Activated naive CD8-positive, alpha-beta T cell treated with anti-CD3 and anti-CD28 coated beads for 36 hours (primary cell): Measurements from ENCODE around the gene NEU4. TPM values are rescaled to one million over a fixed set of nuclear protein-coding genes. Genes with fewer than 3 reads are reported as not detected.
A peak's percentile ranks its signal among the peaks of the same experiment; 100 is the strongest.

Source experiments
- DNase-seq: peaks from one replicate; pipeline ENCODE4 v3.0.0; 2021
- H3K27ac Mint-ChIP-seq: one replicate; pipeline ENCODE4 v1.8.0; 2022; ENCODE audit warnings: mild to moderate bottlenecking, moderate library complexity, mixed read lengths
- H3K27me3 Mint-ChIP-seq: one replicate; pipeline ENCODE4 v1.8.0; 2022; ENCODE audit warnings: mild to moderate bottlenecking, mixed read lengths
- H3K36me3 Mint-ChIP-seq: one replicate; pipeline ENCODE4 v1.8.0; 2021; ENCODE audit warnings: mild to moderate bottlenecking, mixed read lengths
- H3K4me1 Mint-ChIP-seq: one replicate; pipeline ENCODE4 v1.8.0; 2021; ENCODE audit warnings: mixed read lengths
- H3K4me3 Mint-ChIP-seq: one replicate; pipeline ENCODE4 v1.8.0; 2022; ENCODE audit warnings: mild to moderate bottlenecking, moderate library complexity, mixed read lengths
- H3K9me3 Mint-ChIP-seq: one replicate; pipeline ENCODE4 v1.8.0; 2022; ENCODE audit warnings: mixed read lengths
- total RNA-seq, 2 experiments: library from RNA; stranded (reverse); gene quantifications; one replicate each; pipeline ENCODE4 v1.2.3, GENCODE V29; 2021

Gene NEU4
- total RNA-seq, 2 experiments from 2014 or later, result 0.08 to 0.40 TPM

DNA sequence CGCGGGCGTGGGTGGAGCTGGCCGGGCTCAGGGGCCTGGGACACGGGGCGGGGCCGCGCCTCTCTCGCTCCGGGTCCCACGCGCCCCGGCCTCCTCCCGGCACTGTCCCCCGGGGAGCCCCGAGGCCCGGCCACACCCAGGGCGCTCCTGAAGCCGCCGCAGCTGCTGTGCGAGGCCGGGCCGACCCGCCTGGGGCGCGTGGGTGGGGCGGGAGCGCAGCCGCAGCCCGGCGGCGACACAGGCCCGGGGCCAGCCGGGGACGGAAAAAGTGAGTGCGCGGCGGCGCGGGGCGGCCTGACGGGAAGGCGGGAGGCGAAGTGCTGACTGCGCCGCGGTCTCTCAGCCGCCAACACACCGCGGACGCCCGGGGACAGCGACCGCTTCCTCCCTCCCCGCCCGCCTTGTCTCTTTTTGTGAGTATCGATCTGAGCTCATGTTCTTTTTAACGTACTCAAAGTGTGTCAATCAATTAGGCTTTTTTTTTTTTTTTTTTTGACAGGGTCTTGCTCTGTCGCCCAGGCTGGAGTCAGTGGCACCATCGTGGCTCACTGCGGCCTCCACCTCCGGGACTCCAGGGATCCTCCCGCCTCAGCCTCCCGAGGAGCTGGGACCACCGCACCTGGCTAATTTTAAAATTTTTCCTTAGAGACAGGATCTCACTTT, 35.2 kb downstream of the NEU4 start:
- H3K4me3 Mint-ChIP-seq, result peak overlapping the region; percentile 65
- H3K4me1 Mint-ChIP-seq, result peaks cover 35% of the 10 kb centered on the region
- peaks cover 18% of the 10 kb centered on the region for H3K27me3 Mint-ChIP-seq
- peak overlapping the region; percentile 78 for H3K27ac Mint-ChIP-seq
- DNase-seq, result peak; percentile 95
- peaks cover 13% of the 10 kb centered on the region for H3K36me3 Mint-ChIP-seq
- H3K9me3 Mint-ChIP-seq, result peaks cover 3% of the 10 kb centered on the region

DNA sequence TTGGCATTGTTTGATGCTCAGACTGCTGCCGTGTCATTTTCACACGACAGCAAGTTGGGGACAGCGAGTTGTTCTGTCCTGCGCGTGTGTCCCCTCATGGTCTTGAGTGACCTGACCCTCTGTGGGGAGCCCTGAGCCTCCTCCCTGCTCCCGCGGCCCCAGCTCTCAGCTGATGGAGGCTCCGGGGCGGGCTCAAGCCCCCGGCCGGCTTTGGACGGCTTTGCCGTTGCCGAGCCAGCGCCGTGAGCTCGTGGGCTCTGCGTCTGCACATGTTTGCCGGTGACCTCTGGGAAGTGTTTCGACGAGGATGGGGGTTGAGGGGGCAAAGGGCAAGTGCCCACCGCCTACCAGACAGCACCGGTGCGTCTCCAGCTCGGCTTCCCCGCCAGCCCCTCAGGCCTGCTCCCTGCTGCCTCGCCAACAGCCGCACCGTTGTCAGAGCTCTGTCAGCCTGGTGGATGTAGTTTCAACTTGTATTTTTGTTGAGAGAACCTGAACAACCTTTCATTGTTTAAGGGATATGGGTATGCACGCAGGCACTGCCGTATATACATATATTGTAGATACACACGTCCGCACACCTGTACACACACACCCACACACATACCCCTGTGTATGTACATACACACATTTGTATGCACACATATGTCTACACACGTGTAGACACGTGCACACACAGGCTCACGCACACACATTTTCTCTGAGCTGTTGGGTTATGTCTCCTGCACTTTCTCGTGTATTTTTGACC, 36.0 kb downstream of the NEU4 start:
- peaks cover 3% of the 10 kb centered on the region for H3K9me3 Mint-ChIP-seq
- peaks cover 35% of the 10 kb centered on the region for H3K4me1 Mint-ChIP-seq
- H3K27me3 Mint-ChIP-seq, result peaks cover 15% of the 10 kb centered on the region
- DNase-seq, result no peak
- peak overlapping the region; percentile 78 for H3K27ac Mint-ChIP-seq
- peaks cover 13% of the 10 kb centered on the region for H3K36me3 Mint-ChIP-seq
- peak overlapping the region; percentile 60 for H3K4me3 Mint-ChIP-seq

GRCh38 chr2:241846406-241846805, 37.4 kb downstream of the NEU4 start:
- Mint-ChIP-seq H3K9me3 (peaks cover 3% of the 10 kb centered on the region), H3K36me3 (peaks cover 13% of the 10 kb centered on the region), H3K27me3 (peaks cover 9% of the 10 kb centered on the region), H3K4me1 (peaks cover 35% of the 10 kb centered on the region), H3K4me3 (peak overlapping the region; percentile 60), H3K27ac (peak overlapping the region; percentile 84)
- no peak for DNase-seq

DNA sequence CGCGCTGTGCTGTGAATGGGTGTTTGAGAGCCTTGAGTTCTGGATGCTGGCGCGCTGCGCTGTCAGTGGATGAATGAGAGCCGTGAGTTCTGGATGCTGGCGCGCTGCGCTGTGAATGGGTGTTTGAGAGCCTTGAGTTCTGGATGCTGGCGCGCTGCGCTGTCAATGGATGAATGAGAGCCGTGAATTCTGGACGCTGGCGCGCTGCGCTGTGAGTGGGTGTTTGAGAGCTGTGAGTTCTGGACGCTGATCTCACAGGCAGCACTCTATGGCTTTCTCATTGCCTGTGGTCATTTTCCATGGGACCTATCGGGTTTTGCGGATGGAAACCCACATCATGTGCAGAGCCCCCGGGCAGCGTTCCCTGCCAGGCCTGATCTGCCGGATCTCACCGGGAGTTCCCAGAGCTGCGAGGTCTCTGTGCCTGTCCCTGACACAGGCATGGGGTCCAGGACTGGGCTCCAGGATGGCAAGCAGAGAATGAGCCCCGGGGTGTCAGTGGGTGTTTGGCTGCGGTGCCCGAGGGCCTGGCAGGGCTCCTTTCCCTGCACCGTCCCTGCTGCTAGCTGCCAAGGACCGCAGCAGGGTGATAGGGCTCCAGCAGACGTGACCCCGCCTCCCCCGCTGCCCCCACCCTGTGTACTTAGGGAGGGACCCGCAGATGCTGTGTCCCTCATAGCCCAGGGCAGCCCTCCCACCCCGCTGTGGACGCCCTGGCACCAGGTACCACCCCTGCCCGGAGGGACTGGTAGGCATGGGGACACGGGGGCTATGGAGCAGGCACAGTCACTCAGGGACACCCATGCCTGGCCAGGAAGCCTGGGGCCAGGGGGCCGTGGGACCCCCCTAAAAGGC, 40.0 kb downstream of the NEU4 start:
- Mint-ChIP-seq H3K9me3 (peaks cover 3% of the 10 kb centered on the region), H3K4me1 (peaks cover 23% of the 10 kb centered on the region), H3K36me3 (peaks cover 13% of the 10 kb centered on the region), H3K4me3 (no peak overlapping the region), H3K27ac (no peak overlapping the region), H3K27me3 (peaks cover 4% of the 10 kb centered on the region)
- no peak for DNase-seq

GRCh38 chr2:241849616-241850543, 40.9 kb downstream of the NEU4 start:
- Mint-ChIP-seq H3K4me1 (peaks cover 17% of the 10 kb centered on the region), H3K27me3 (no peaks in the 10 kb centered on the region), H3K27ac (no peak overlapping the region), H3K4me3 (no peak overlapping the region), H3K36me3 (peaks cover 13% of the 10 kb centered on the region), H3K9me3 (peaks cover 3% of the 10 kb centered on the region)
- DNase-seq, result no peak

GRCh38 chr2:241850544-241851324, 41.7 kb downstream of the NEU4 start:
- Mint-ChIP-seq H3K27me3 (no peaks in the 10 kb centered on the region), H3K4me1 (peaks cover 9% of the 10 kb centered on the region)
- DNase-seq, result no peak

GRCh38 chr2:241851325-241852115, 42.5 kb downstream of the NEU4 start:
- no peak for DNase-seq
- H3K36me3 Mint-ChIP-seq, result peaks cover 2% of the 10 kb centered on the region
- no peaks in the 10 kb centered on the region for H3K27me3 Mint-ChIP-seq
- H3K4me3 Mint-ChIP-seq, result no peak overlapping the region
- H3K9me3 Mint-ChIP-seq, result no peaks in the 10 kb centered on the region
- peaks cover 7% of the 10 kb centered on the region for H3K4me1 Mint-ChIP-seq
- H3K27ac Mint-ChIP-seq, result no peak overlapping the region

More at GRCh38 chr2:241850544-241851324, 41.7 kb downstream of the NEU4 start:
- Mint-ChIP-seq H3K9me3 (peaks cover 3% of the 10 kb centered on the region), H3K4me3 (no peak overlapping the region), H3K27ac (no peak overlapping the region), H3K36me3 (peaks cover 10% of the 10 kb centered on the region)

GRCh38 chr2:241852116-241852980, 43.4 kb downstream of the NEU4 start:
- Mint-ChIP-seq H3K27ac (no peak overlapping the region), H3K27me3 (no peaks in the 10 kb centered on the region), H3K4me1 (peaks cover 10% of the 10 kb centered on the region), H3K4me3 (no peak overlapping the region), H3K36me3 (no peaks in the 10 kb centered on the region), H3K9me3 (no peaks in the 10 kb centered on the region)
- DNase-seq, result no peak

DNA sequence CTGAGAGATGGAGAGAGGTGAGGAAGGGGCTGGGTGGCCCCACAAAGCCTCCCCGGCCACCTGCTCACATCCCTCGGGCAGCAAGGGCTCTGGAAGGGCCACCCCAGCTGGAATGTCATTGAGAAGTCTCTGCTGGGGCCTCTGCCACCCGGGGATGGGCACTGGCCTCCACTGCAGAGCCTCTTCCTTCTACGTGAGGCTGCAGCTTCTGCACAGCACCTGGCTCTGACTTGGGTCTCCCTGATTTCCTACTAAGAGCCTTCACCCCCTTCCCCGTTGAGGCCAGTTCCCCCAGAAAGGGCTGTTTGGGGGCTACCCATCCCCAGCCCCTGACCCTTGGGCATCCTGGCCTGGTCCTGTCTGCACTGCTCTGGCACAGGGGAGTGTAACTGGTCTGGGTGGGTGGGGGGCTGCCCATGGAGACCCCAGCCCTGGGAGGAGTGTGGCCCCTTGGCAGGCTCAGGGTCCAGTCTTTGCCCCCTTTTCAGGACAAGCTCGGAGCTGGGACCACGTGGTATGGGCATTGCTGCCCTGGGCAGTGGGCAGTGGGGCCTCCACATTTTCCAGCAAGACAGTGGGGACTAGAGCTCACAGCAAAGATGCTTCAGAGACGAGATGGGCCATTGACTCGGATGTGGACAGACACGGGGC, 44.1 kb downstream of the NEU4 start:
- DNase-seq, result no peak
- Mint-ChIP-seq H3K36me3 (no peaks in the 10 kb centered on the region), H3K9me3 (no peaks in the 10 kb centered on the region), H3K4me1 (peaks cover 12% of the 10 kb centered on the region), H3K27ac (no peak overlapping the region), H3K27me3 (no peaks in the 10 kb centered on the region), H3K4me3 (no peak overlapping the region)

DNA sequence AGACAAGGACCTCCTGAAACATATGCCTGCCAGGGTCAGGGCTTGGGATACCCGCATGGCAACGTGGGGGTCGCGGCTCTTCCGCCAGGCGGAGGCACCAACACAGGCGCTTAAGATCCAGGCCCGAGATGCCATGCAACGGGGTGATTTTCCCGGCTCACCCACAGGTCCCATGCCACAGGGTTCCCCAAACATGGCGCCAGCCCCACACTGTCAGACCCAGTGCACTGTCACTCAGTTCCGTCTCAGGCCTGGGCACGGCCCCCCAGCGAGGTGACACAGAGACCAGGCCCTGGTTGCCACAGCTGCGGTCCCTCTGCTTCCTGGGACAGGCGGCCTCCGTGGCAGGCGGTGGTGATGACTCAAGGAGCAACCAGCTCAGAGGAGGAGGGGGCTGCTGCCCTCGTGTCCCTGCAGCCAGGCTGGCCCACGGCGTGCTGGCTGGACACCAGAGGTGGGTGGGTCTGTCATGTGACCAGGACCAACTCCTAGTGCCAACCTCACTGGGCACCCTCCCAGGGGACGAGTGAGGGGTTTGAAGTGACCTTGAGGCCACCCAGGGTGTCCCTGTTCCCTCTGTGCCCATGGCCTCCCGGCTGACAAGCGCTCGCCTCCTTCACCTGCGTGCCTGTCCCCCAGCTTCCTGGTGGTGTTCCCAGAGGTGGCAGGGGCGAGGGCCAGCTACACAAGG, 44.8 kb downstream of the NEU4 start:
- peaks cover 14% of the 10 kb centered on the region for H3K4me1 Mint-ChIP-seq
- no peak overlapping the region for H3K4me3 Mint-ChIP-seq
- no peak overlapping the region for H3K27ac Mint-ChIP-seq
- H3K27me3 Mint-ChIP-seq, result no peaks in the 10 kb centered on the region
- no peak for DNase-seq
- no peaks in the 10 kb centered on the region for H3K9me3 Mint-ChIP-seq
- no peaks in the 10 kb centered on the region for H3K36me3 Mint-ChIP-seq

DNA sequence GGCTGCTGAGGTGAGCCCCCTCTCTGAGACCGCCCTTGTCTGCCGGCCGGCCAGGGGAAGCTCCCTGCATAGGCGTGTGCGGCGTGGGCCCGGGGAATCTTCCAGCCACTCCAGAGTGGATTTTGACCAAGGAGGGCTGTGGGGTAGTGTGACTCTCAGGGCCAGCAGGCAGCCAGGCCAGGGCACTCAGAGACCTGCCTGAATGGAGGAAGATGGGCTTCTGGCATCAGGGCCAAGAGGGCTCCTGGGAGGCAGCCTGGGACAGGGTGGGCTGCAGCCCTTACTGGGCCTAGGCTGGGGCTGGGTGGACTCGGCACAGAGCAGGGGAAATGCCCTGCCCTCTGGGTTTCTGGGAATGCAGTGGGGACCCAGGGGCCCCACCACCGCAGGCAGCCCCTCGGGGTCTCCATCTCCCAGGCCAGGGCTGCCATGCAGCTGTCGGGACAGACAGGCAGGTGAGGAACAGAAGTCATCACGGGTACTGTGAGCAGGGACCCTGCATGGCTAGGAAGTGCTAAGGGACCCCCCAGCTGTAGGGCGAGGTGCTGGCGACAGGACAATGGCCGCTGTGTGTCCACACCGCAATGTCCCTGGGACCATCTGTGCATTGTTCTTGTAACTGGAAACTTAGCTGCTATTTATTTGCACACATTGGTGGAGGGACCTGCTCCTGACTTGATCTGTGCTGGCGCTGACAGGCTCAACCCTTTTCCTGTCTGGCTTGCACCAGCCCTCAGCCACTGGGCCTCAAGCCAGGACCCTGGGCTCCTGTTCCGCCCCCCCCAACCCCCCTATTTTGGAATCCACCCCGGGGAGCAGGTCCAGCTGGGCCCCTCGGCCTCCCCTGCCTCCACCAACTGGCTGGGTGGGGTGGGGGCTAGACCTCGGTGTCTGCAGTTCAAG, 45.6 kb downstream of the NEU4 start:
- Mint-ChIP-seq H3K27me3 (no peaks in the 10 kb centered on the region), H3K4me3 (no peak overlapping the region), H3K9me3 (no peaks in the 10 kb centered on the region), H3K36me3 (no peaks in the 10 kb centered on the region), H3K27ac (no peak overlapping the region), H3K4me1 (peaks cover 15% of the 10 kb centered on the region)
- DNase-seq, result no peak
